PC-9 (cell line): ENCODE results near the gene RPTOR. TPM values are rescaled to one million over a fixed set of nuclear protein-coding genes. Genes with fewer than 3 reads are reported as not detected.

ENCODE experiments used
- BruUV-seq: library from RNA; stranded (reverse); fragments of 400-500 nt; replicated peaks from 2 replicates; lab custom pipeline; 2021; lab: Mats Ljungman, UMichigan
- CTCF ChIA-PET: fragments of 300-600 bp; sonication (Branson Sonifier 250); formaldehyde crosslinking; loops from one replicate; lab custom pipeline; 2022; ENCODE audit warnings: antibody characterized with exemption; lab: Charles Lee
- POLR2A ChIA-PET: fragments of 300-600 bp; sonication (Branson Sonifier 250); formaldehyde crosslinking; loops from one replicate; lab custom pipeline; 2022; ENCODE audit warnings: antibody characterized with exemption; ENCODE audit not compliant: unreplicated experiment; lab: Charles Lee
- DNase-seq, 2 experiments: peaks; one replicate each; pipeline versions ENCODE4 v3.0.0 to v3.0.0-alpha.2; 2015 to 2022; ENCODE audit warnings: mixed read lengths in 1 of 2
- H2AFZ ChIP-seq: fragments of 200-600 bp; sonication (generic); 2 replicates; pipeline ENCODE4 v1.8.1; 2017; ENCODE audit warnings: antibody characterized with exemption
- H3F3A ChIP-seq: fragments of 200-600 bp; sonication (generic); 2 replicates; pipeline ENCODE4 v1.8.1; 2017; ENCODE audit warnings: antibody characterized with exemption, mild to moderate bottlenecking, low read depth; ENCODE audit not compliant: insufficient read depth
- H3K27ac ChIP-seq: fragments of 200-600 bp; sonication (generic); 2 replicates; pipeline ENCODE4 v1.6.1; 2016; ENCODE audit warnings: mixed run types
- H3K27me3 ChIP-seq: fragments of 200-600 bp; sonication (generic); 2 replicates; pipeline ENCODE4 v1.6.1; 2016; ENCODE audit warnings: low read depth, mixed run types; ENCODE audit not compliant: insufficient read depth
- H3K36me3 ChIP-seq: fragments of 200-600 bp; sonication (generic); 2 replicates; pipeline ENCODE4 v1.6.1; 2016; ENCODE audit warnings: low read depth, mixed run types
- H3K4me1 ChIP-seq: fragments of 200-600 bp; sonication (generic); replicated peaks from 2 replicates; pipeline ENCODE4 v1.6.1; 2016; ENCODE audit warnings: mixed run types; ENCODE audit not compliant: insufficient read depth
- H3K4me2 ChIP-seq: fragments of 200-600 bp; sonication (generic); 2 replicates; pipeline ENCODE4 v1.6.1; 2017; ENCODE audit warnings: mixed run types
- H3K4me3 ChIP-seq: fragments of 200-600 bp; sonication (generic); 2 replicates; pipeline ENCODE4 v1.6.1; 2016; ENCODE audit warnings: mixed run types
- H3K79me2 ChIP-seq: fragments of 200-600 bp; sonication (generic); 2 replicates; pipeline ENCODE4 v1.6.1; 2017; ENCODE audit warnings: low read depth, mixed run types
- H3K9me2 ChIP-seq: fragments of 200-600 bp; sonication (generic); 2 replicates; pipeline ENCODE4 v1.8.1; 2017; ENCODE audit warnings: mild to moderate bottlenecking; ENCODE audit not compliant: insufficient read depth
- H3K9me3 ChIP-seq: fragments of 200-600 bp; sonication (generic); 2 replicates; pipeline ENCODE4 v1.8.1; 2016; ENCODE audit warnings: low read depth; ENCODE audit not compliant: insufficient read depth
- H4K20me1 ChIP-seq: fragments of 200-600 bp; sonication (generic); 2 replicates; pipeline ENCODE4 v1.8.1; 2017; ENCODE audit not compliant: insufficient read depth
- CTCF ChIP-seq: fragments of 200-600 bp; sonication (generic); conservative IDR thresholded peaks from 2 replicates; pipeline ENCODE4 v1.6.1; 2017; ENCODE audit warnings: mixed run types, antibody characterized with exemption, mild to moderate bottlenecking, moderate library complexity
- EZH2 ChIP-seq: fragments of 200-600 bp; sonication (generic); IDR thresholded peaks from 2 replicates; pipeline ENCODE4 v1.8.0; 2017; ENCODE audit warnings: antibody characterized with exemption, low read depth
- intact Hi-C: fragments of 100-400 bp; cut with micrococcal nuclease; formaldehyde crosslinking; loops from one replicate; pipeline ENCODE4 v1.10.0; 2022; ENCODE audit not compliant: unreplicated experiment
- total RNA-seq: library from RNA; stranded (reverse); gene quantifications from 2 replicates; pipeline ENCODE4 v1.2.3, GENCODE V29; 2021

The RPTOR gene
- total RNA-seq, 1 experiment from 2014 or later: 50.8 TPM

- no peak overlapping the region for H3K4me2 ChIP-seq
- H3K9me3 ChIP-seq: no peaks in the 10 kb centered on the region
- no peaks in the 10 kb centered on the region for H3K27me3 ChIP-seq
- CTCF ChIA-PET: interaction anchor here (0.6 kb wide), 1 partner anchor 450 kb away, joined by 4 read pairs; no protein-coding TSS in a partner anchor
- no peaks in the 10 kb centered on the region for H3F3A ChIP-seq
- no peak overlapping the region for H2AFZ ChIP-seq
- no peak for TF ChIP-seq EZH2
- no peak for TF ChIP-seq CTCF
- no peaks in the 10 kb centered on the region for H3K4me1 ChIP-seq
- H3K36me3 ChIP-seq: no peaks in the 10 kb centered on the region
- H3K9me2 ChIP-seq: no peaks in the 10 kb centered on the region
- no TSS peak for BruUV-seq
- intact Hi-C loops: no loop called here
- no peak for DNase-seq
- no peak overlapping the region for H3K4me3 ChIP-seq
- no peaks in the 10 kb centered on the region for H4K20me1 ChIP-seq
- POLR2A ChIA-PET: no interaction called here
- no peak overlapping the region for H3K27ac ChIP-seq
- no peaks in the 10 kb centered on the region for H3K79me2 ChIP-seq
Measured at GRCh38 chr17:80908776-80909175, 364.1 kb downstream of the RPTOR start.

GRCh38 chr17:80909635-80910034, 365.0 kb downstream of the RPTOR start:
- POLR2A ChIA-PET: no interaction called here
- Histone ChIP-seq H2AFZ (no peak overlapping the region), H3K79me2 (no peaks in the 10 kb centered on the region), H4K20me1 (no peaks in the 10 kb centered on the region), H3F3A (no peaks in the 10 kb centered on the region), H3K4me3 (no peak overlapping the region), H3K27ac (no peak overlapping the region), H3K36me3 (no peaks in the 10 kb centered on the region), H3K4me1 (no peaks in the 10 kb centered on the region), H3K27me3 (no peaks in the 10 kb centered on the region), H3K9me3 (no peaks in the 10 kb centered on the region), H3K9me2 (no peaks in the 10 kb centered on the region), H3K4me2 (no peak overlapping the region)
- intact Hi-C loops: no loop called here
- no peak for TF ChIP-seq EZH2
- TF ChIP-seq CTCF: no peak
- CTCF ChIA-PET: no interaction called here
- BruUV-seq: no TSS peak
- no peak for DNase-seq

- H3K4me3 ChIP-seq: no peak overlapping the region
- H3K36me3 ChIP-seq: no peaks in the 10 kb centered on the region
- intact Hi-C loops: no loop called here
- POLR2A ChIA-PET: no interaction called here
- no peaks in the 10 kb centered on the region for H3K9me3 ChIP-seq
- H3K4me1 ChIP-seq: no peaks in the 10 kb centered on the region
- no peaks in the 10 kb centered on the region for H3K79me2 ChIP-seq
- DNase-seq: no peak
- H3K9me2 ChIP-seq: no peaks in the 10 kb centered on the region
- no peak overlapping the region for H3K4me2 ChIP-seq
- no TSS peak for BruUV-seq
- CTCF ChIA-PET: interaction anchor here (0.7 kb wide), 1 partner anchor 477 kb away, joined by 3 read pairs; no protein-coding TSS in a partner anchor
- TF ChIP-seq EZH2 (no peak), CTCF (no peak)
- H4K20me1 ChIP-seq: no peaks in the 10 kb centered on the region
- H3F3A ChIP-seq: no peaks in the 10 kb centered on the region
- no peak overlapping the region for H2AFZ ChIP-seq
- H3K27ac ChIP-seq: no peak overlapping the region
- H3K27me3 ChIP-seq: no peaks in the 10 kb centered on the region
Measured at GRCh38 chr17:80910043-80910442, 365.4 kb downstream of the RPTOR start.
